HL-60 (cell line): ENCODE results near the gene CPZ.
A peak's percentile ranks its signal among the peaks of the same experiment; 100 is the strongest.

ENCODE experiments used
- DNase-seq, 2 experiments: peaks; one replicate each; pipeline ENCODE4 v3.0.0-alpha.2; 2010 to 2020; ENCODE audit warnings: low read depth in 1 of 2, low spot score in 1 of 2
- H3K27ac ChIP-seq: fragments of 250-450 bp; sonication (Bioruptor Pico); replicated peaks from 2 replicates; pipeline ENCODE4 v1.5.1; 2020; ENCODE audit warnings: mild to moderate bottlenecking, moderate library complexity
- H3K27me3 ChIP-seq: fragments of 250-450 bp; sonication (Bioruptor Pico); 2 replicates; pipeline ENCODE4 v1.5.1; 2021; ENCODE audit warnings: mild to moderate bottlenecking, moderate library complexity; ENCODE audit not compliant: insufficient read depth, poor library complexity, severe bottlenecking
- H3K4me3 ChIP-seq: replicated peaks from 2 replicates; pipeline ENCODE4 v1.5.1; 2011; ENCODE audit warnings: mild to moderate bottlenecking, control low read depth, low read length; ENCODE audit not compliant: insufficient read depth
- CTCF ChIP-seq: IDR thresholded peaks from one replicate; pipeline ENCODE4 v1.5.1; 2011; ENCODE audit warnings: low read length, control low read depth, inconsistent platforms; ENCODE audit not compliant: insufficient read depth
- GABPA ChIP-seq: IDR thresholded peaks from 2 replicates; pipeline ENCODE4 v1.6.1; 2012; ENCODE audit warnings: low read depth
- POLR2AphosphoS5 ChIP-seq: IDR thresholded peaks from 2 replicates; pipeline ENCODE4 v1.6.1; 2012; ENCODE audit warnings: low read depth
- REST ChIP-seq: IDR thresholded peaks from 2 replicates; pipeline ENCODE4 v1.6.1; 2012; ENCODE audit warnings: low read depth; ENCODE audit not compliant: insufficient replicate concordance
- SPI1 ChIP-seq: IDR thresholded peaks from 2 replicates; pipeline ENCODE4 v1.6.1; 2012; ENCODE audit warnings: low read depth, mild to moderate bottlenecking, borderline replicate concordance

The CPZ gene

GRCh38 chr4:8591626-8592365, 769 bp upstream of the CPZ start:
- no peak for DNase-seq
- TF ChIP-seq CTCF (no peak), REST (no peak), SPI1 (no peak), POLR2AphosphoS5 (no peak), GABPA (no peak)
- Histone ChIP-seq H3K27ac (no peak overlapping the region), H3K4me3 (no peak overlapping the region), H3K27me3 (peaks cover 25% of the 10 kb centered on the region)

- no peak overlapping the region for H3K4me3 ChIP-seq
- TF ChIP-seq GABPA (no peak), SPI1 (no peak), REST (no peak), CTCF (no peak), POLR2AphosphoS5 (no peak)
Observed at GRCh38 chr4:8593264-8594096, 915 bp downstream of the CPZ start.

GRCh38 chr4:8594097-8595038, 1.8 kb downstream of the CPZ start:
- peaks cover 25% of the 10 kb centered on the region for H3K27me3 ChIP-seq
- TF ChIP-seq GABPA (no peak), CTCF (peak; percentile 10), REST (peak; percentile 67), POLR2AphosphoS5 (no peak)
- H3K4me3 ChIP-seq: no peak overlapping the region
- DNase-seq: peak; percentile 18 to 47
- no peak overlapping the region for H3K27ac ChIP-seq

More at GRCh38 chr4:8593264-8594096, 915 bp downstream of the CPZ start:
- H3K27ac ChIP-seq: no peak overlapping the region
- peaks cover 25% of the 10 kb centered on the region for H3K27me3 ChIP-seq
- DNase-seq: no peak
